ENCODE measurements around the gene RMI2.

DNA sequence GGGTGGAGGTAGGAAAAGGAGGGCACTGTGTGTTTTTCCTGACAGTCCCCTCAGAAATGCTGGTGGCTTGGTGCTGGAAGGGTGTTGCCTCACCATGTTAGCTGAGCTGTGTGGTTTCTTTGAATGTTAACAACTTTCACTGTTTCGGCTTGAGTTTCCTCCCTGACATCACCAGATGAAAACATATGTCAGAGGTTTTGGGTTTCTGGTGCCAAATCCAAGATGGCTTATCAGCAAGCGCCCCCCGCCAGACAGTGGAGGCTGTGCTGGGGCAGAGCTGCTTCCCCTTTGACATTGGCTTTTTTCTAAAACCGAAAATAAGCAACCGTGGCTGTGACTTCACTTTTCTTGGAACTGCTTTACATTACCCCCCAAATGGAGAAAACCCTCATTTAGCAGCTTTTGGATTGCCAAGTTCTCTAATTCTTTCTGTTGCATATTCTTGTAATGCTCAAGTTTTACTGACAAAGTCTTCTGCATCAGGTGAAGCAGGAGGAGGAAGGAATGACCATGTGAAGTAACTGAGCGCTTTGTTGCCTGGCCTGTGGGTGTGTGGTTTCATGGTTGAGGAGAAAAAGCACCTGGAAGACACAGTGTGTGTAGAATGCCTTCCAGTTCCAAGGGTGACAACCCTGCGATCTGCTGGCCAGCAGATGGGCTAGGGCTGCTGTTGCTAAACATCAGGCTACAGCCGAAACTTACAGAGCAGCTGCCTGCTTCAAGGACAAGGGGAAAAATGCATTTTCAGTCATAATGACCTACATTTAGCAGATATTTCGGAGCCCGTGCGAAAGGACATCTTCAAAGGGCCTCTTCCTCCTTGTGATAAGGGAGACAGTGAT, 9.7 kb downstream of the RMI2 start:
- TF ChIP-seq, protein P1, sequence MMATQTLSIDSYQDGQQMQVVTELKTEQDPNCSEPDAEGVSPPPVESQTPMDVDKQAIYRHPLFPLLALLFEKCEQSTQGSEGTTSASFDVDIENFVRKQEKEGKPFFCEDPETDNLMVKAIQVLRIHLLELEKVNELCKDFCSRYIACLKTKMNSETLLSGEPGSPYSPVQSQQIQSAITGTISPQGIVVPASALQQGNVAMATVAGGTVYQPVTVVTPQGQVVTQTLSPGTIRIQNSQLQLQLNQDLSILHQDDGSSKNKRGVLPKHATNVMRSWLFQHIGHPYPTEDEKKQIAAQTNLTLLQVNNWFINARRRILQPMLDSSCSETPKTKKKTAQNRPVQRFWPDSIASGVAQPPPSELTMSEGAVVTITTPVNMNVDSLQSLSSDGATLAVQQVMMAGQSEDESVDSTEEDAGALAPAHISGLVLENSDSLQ (IDR thresholded peaks at IDR 0.05), result no peak
- TF ChIP-seq HDGF (IDR thresholded peaks at IDR 0.05; ENCODE audit: borderline replicate concordance) (no peak), ELF4 (IDR thresholded peaks at IDR 0.05) (no peak), SUZ12 (IDR thresholded peaks at IDR 0.05) (no peak), FOXA1 (IDR thresholded peaks at IDR 0.05) (no peak), FOXM1 (IDR thresholded peaks at IDR 0.05; ENCODE audit: borderline replicate concordance) (no peak), ARNT (IDR thresholded peaks at IDR 0.05) (no peak), LEF1 (IDR thresholded peaks at IDR 0.05; ENCODE audit: borderline replicate concordance) (no peak), FOXK2 (IDR thresholded peaks at IDR 0.05) (no peak)

Measured in HEK293T (cell line).